H1 (cell line): Measurements from ENCODE around the gene PHC2.

ENCODE experiments used
- EP300 ChIP-seq, 2 experiments: IDR thresholded peaks; 1 replicate in 1 of 2; 2 replicates in 1 of 2; pipeline ENCODE4 v1.6.1; 2011 to 2012; ENCODE audit warnings: low read depth in 2 of 2, low read length in 2 of 2, mild to moderate bottlenecking in 2 of 2, borderline replicate concordance in 1 of 2, inconsistent platforms in 1 of 2, moderate library complexity in 1 of 2
- GABPA ChIP-seq: IDR thresholded peaks from 2 replicates; pipeline ENCODE4 v1.6.1; 2011; ENCODE audit warnings: mild to moderate bottlenecking, low read length, moderate library complexity, borderline replicate concordance; ENCODE audit not compliant: insufficient read depth
- KDM1A ChIP-seq: fragments of 200-600, 300-600 bp; sonication (generic); IDR thresholded peaks from 2 replicates; pipeline ENCODE4 v1.7.1; 2016; ENCODE audit warnings: mild to moderate bottlenecking, low read length, borderline replicate concordance
- POLR2A ChIP-seq, 2 experiments: IDR thresholded peaks; 1 replicate in 1 of 2; 2 replicates in 1 of 2; pipeline ENCODE4 v1.6.1; 2011; ENCODE audit warnings: low read depth in 2 of 2, low read length in 2 of 2, mild to moderate bottlenecking in 2 of 2; ENCODE audit errors: control extremely low read depth in 1 of 2
- POLR2AphosphoS5 ChIP-seq: IDR thresholded peaks from 2 replicates; pipeline ENCODE4 v1.6.1; 2011; ENCODE audit warnings: low read depth, low read length
- TAF1 ChIP-seq: IDR thresholded peaks from 2 replicates; pipeline ENCODE4 v1.6.1; 2011; ENCODE audit warnings: mild to moderate bottlenecking, low read depth, low read length
- ZNF274 ChIP-seq: IDR thresholded peaks from 2 replicates; pipeline ENCODE4 v1.7.0; 2012; ENCODE audit warnings: low read length, borderline replicate concordance; ENCODE audit errors: extremely low read depth
- TF ChIP-seq, protein P1 (sequence below), 3 experiments: IDR thresholded peaks; 1 replicate in 2 of 3; 2 replicates in 1 of 3; pipeline versions ENCODE4 v1.5.1 to v1.6.1; 2011; ENCODE audit warnings: low read length in 3 of 3, mild to moderate bottlenecking in 3 of 3, inconsistent platforms in 2 of 3, low read depth in 1 of 3, moderate library complexity in 1 of 3; ENCODE audit not compliant: insufficient read depth in 1 of 3; ENCODE audit errors: control extremely low read depth in 1 of 3

DNA sequence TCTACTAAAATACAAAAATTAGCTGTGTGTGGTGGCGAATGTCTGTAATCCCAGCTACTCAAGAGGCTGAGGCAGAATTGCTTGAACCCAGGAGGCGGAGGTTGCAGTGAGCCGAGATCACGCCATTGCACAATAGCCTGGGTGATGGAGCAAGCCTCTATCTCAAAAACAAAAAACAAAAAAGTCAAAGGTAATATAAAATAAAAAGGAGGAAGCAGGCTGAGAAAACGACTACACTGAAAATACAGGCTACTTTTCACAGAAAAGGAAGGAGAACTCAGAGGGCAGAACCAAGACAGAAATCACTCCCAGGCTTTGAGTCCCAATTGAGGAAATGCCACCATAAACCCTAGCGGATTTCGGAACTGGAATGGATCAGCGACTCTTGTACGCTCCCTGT is 104.1 kb downstream of the PHC2 start:
- no peak for TF ChIP-seq ZNF274
- no peak for TF ChIP-seq POLR2A (IDR thresholded peaks at IDR 0.05; ENCODE audit: control extremely low read depth in 1 of 2, low read depth in 2 of 2, low read length in 2 of 2)
- TF ChIP-seq KDM1A = no peak
- TF ChIP-seq TAF1 = no peak
- TF ChIP-seq, protein P1, sequence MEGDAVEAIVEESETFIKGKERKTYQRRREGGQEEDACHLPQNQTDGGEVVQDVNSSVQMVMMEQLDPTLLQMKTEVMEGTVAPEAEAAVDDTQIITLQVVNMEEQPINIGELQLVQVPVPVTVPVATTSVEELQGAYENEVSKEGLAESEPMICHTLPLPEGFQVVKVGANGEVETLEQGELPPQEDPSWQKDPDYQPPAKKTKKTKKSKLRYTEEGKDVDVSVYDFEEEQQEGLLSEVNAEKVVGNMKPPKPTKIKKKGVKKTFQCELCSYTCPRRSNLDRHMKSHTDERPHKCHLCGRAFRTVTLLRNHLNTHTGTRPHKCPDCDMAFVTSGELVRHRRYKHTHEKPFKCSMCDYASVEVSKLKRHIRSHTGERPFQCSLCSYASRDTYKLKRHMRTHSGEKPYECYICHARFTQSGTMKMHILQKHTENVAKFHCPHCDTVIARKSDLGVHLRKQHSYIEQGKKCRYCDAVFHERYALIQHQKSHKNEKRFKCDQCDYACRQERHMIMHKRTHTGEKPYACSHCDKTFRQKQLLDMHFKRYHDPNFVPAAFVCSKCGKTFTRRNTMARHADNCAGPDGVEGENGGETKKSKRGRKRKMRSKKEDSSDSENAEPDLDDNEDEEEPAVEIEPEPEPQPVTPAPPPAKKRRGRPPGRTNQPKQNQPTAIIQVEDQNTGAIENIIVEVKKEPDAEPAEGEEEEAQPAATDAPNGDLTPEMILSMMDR (IDR thresholded peaks at IDR 0.05; ENCODE audit: control extremely low read depth in 1 of 3, insufficient read depth in 1 of 3, low read depth in 1 of 3, low read length in 3 of 3) = no peak
- no peak for TF ChIP-seq POLR2AphosphoS5
- TF ChIP-seq GABPA = no peak
- no peak for TF ChIP-seq EP300 (IDR thresholded peaks at IDR 0.05; ENCODE audit: borderline replicate concordance in 1 of 2, low read depth in 2 of 2, low read length in 2 of 2)
